ENCODE data around the gene CANT1.

DNA sequence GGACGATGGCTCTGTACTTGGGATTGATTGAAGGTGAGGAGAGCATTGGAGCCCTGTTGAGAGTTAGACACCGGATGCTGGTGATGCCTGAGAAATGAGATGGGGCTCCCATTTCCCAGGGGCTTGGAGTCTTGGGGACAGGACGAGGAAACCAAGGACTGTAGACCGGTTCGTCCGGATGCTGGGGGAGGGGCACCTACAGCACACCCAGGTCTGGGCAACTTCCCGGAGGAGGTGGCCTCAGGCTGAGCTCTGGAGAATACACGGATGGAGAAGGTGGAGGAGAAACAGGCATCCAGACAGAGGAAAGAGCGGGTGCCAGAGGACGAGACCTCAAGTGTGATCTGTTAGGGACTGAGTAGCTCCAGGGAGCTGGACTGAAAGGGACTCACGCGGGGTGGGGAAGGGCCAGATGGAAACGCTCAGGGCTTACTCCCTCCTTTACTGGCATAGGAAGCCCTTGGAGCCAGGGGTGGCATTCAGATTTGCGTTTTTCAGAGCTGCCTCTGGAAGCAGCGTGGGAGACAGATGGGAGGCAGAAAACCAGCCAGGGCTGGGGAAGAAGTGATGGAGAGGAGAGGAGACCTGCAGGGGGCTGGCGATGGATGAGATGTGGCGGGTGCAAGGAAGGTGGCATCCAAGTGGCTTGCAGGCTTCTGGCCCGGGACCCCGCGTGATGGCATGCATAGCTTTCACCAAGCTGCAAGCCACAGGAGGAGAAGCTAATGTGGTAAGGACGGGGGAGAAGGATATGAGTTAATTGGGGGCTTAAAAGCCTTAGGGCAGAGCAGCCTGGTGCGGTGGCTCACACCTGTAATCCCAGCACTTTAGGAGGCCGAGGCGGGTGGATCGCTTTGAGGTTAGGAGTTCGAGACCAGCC is 22.7 kb upstream of the CANT1 start:
- TF ChIP-seq, protein P1, sequence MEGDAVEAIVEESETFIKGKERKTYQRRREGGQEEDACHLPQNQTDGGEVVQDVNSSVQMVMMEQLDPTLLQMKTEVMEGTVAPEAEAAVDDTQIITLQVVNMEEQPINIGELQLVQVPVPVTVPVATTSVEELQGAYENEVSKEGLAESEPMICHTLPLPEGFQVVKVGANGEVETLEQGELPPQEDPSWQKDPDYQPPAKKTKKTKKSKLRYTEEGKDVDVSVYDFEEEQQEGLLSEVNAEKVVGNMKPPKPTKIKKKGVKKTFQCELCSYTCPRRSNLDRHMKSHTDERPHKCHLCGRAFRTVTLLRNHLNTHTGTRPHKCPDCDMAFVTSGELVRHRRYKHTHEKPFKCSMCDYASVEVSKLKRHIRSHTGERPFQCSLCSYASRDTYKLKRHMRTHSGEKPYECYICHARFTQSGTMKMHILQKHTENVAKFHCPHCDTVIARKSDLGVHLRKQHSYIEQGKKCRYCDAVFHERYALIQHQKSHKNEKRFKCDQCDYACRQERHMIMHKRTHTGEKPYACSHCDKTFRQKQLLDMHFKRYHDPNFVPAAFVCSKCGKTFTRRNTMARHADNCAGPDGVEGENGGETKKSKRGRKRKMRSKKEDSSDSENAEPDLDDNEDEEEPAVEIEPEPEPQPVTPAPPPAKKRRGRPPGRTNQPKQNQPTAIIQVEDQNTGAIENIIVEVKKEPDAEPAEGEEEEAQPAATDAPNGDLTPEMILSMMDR (IDR thresholded peaks at IDR 0.05) = no peak
- TF ChIP-seq ZFX (IDR thresholded peaks at IDR 0.05; ENCODE audit: borderline replicate concordance) = no peak

Measured in 22Rv1 (cell line).